Measurements from ENCODE around the gene NR2F2.

GRCh38 chr15:96339619-96340347, 9.3 kb downstream of the NR2F2 start:
- TF ChIP-seq CTCF (optimal IDR thresholded peaks at IDR 0.05 in 1 of 3, IDR thresholded peaks at IDR 0.05 in 1 of 3, conservative IDR thresholded peaks at IDR 0.05 in 1 of 3; ENCODE audit: extremely low read depth in 1 of 3, insufficient read depth in 2 of 3, low read length in 3 of 3) (no peak), EZH2 (IDR thresholded peaks at IDR 0.05; ENCODE audit: low read length) (no peak)

All from keratinocyte (primary cell).